Measurements from ENCODE around the gene AVEN. TPM values are rescaled to one million over a fixed set of nuclear protein-coding genes. Genes with fewer than 3 reads are reported as not detected.

AVEN gene
- total and polyA plus RNA-seq, 2 of the 4 experiments (the other 2 are of a cell fraction), result 9.1 to 17.6 TPM

- Histone ChIP-seq H3K14ac (replicated peaks; ENCODE audit: low read depth, low read length) (no peak overlapping the region), H4K91ac (ENCODE audit: insufficient read depth, low read depth, low read length) (no peak overlapping the region; the same call in 1 of the 2 replicates), H3K4me1 (ENCODE audit: control insufficient read depth, insufficient read depth, low read length) (peaks cover 13% of the 10 kb centered on the region), H3K9ac (ENCODE audit: low read depth, low read length) (no peak overlapping the region), H3K9me3 (ENCODE audit: control insufficient read depth, insufficient read depth, low read length) (no peaks in the 10 kb centered on the region), H3K9me1 (ENCODE audit: insufficient read depth, low read length) (peaks cover 11% of the 10 kb centered on the region), H3K4ac (ENCODE audit: low read depth, low read length) (no peak overlapping the region), H3K23ac (ENCODE audit: low read depth, low read length) (no peak overlapping the region), H2AFZ (replicated peaks; ENCODE audit: low read length, poor library complexity) (no peak overlapping the region), H4K5ac (ENCODE audit: low read depth, low read length) (no peak overlapping the region), H3K27me3 (ENCODE audit: control insufficient read depth, insufficient read depth, low read length) (no peaks in the 10 kb centered on the region), H2BK120ac (ENCODE audit: low read depth, low read length) (no peak overlapping the region), H2AK5ac (ENCODE audit: low read depth, low read length) (no peak overlapping the region), H2BK20ac (ENCODE audit: low read depth, low read length) (no peak overlapping the region), H2AK9ac (replicated peaks; ENCODE audit: low read depth, low read length, poor library complexity) (no peak overlapping the region), H4K8ac (ENCODE audit: low read depth in 2 of 2, low read length in 2 of 2) (no peak overlapping the region), H3K36me3 (ENCODE audit: control insufficient read depth, insufficient read depth, low read length) (no peaks in the 10 kb centered on the region), H3K27ac (ENCODE audit: insufficient read depth, low read length) (no peak overlapping the region), H4K20me1 (ENCODE audit: insufficient read depth, low read length) (no peaks in the 10 kb centered on the region; the same call in 1 of the 2 replicates), H3K4me3 (ENCODE audit: insufficient read depth, low read depth, low read length) (no peak overlapping the region), H2BK5ac (ENCODE audit: low read depth, low read length, poor library complexity, severe bottlenecking) (no peak overlapping the region), H3K79me1 (ENCODE audit: low read depth in 1 of 2, low read length in 2 of 2) (peaks cover 0 to 11% of the 10 kb centered on the region in 2 experiments; a peak in 2 of 4 replicates), H2BK15ac (ENCODE audit: low read depth, low read length) (no peak overlapping the region), H3K4me2 (ENCODE audit: low read depth, low read length) (no peak overlapping the region; the same call in 1 of the 2 replicates), H3K18ac (ENCODE audit: low read depth, low read length) (no peak overlapping the region), H3K56ac (ENCODE audit: extremely low read depth, insufficient read depth, low read length) (no peak overlapping the region)
- in situ Hi-C loops (cut with MboI; ENCODE audit: low sequenced_read_pairs), result no loop called here
- no peak for DNase-seq
- 100% methylated on average over 1 of the region's 2 CpGs; no CpG with 5 or more reads in 1 of the 2 experiments for WGBS, 2 experiments (ENCODE audit: extremely low coverage in 2 of 2, insufficient read length in 1 of 2)
- dilution Hi-C loops (cut with HindIII; ENCODE audit: low sequenced_read_pairs, unreplicated experiment), result no loop called here
- POLR2A ChIA-PET (ENCODE audit: unreplicated experiment), result no interaction called here
- no peak for TF ChIP-seq NFE2L2 (IDR thresholded peaks at IDR 0.05; ENCODE audit: low read depth, low read length)
- TF ChIP-seq SMC3 (IDR thresholded peaks at IDR 0.05; ENCODE audit: low read depth, low read length), result no peak
- no peak for TF ChIP-seq ELK1 (IDR thresholded peaks at IDR 0.05; ENCODE audit: borderline replicate concordance, low read depth, low read length)
- TF ChIP-seq FOS (IDR thresholded peaks at IDR 0.05; ENCODE audit: low read depth, low read length), result no peak
- TF ChIP-seq CTCF (conservative IDR thresholded peaks at IDR 0.05; ENCODE audit: low read depth, low read length), result no peak
- no peak for TF ChIP-seq POLR2A (IDR thresholded peaks at IDR 0.05; ENCODE audit: low read depth, low read length)
- no peak for TF ChIP-seq CHD1 (IDR thresholded peaks at IDR 0.05; ENCODE audit: low read depth, low read length)
- no peak for TF ChIP-seq MAFK (IDR thresholded peaks at IDR 0.05; ENCODE audit: low read depth, low read length)
- no peak for TF ChIP-seq CEBPB (IDR thresholded peaks at IDR 0.05; ENCODE audit: low read depth, low read length)
- no peak for TF ChIP-seq BHLHE40 (IDR thresholded peaks at IDR 0.05; ENCODE audit: low read depth, low read length)
- TF ChIP-seq RFX5 (IDR thresholded peaks at IDR 0.05; ENCODE audit: low read depth, low read length), result no peak
- no peak for TF ChIP-seq MXI1 (IDR thresholded peaks at IDR 0.05; ENCODE audit: borderline replicate concordance, low read depth, low read length)
- TF ChIP-seq USF2 (IDR thresholded peaks at IDR 0.05; ENCODE audit: low read depth, low read length), result no peak
- TF ChIP-seq MAZ (IDR thresholded peaks at IDR 0.05; ENCODE audit: borderline replicate concordance, low read depth, low read length), result no peak
- TF ChIP-seq RAD21 (IDR thresholded peaks at IDR 0.05; ENCODE audit: low read length), result no peak
- CTCF ChIA-PET, result no interaction called here
- intact Hi-C loops (cut with micrococcal nuclease), result no loop called here
- no peak for ATAC-seq (ENCODE audit: low read depth)
- no TSS peak for BruUV-seq (replicated peaks)
These were observed 4.8 kb upstream of the AVEN start for GRCh38 chr15:34043813-34044212.

Measured in IMR-90 (cell line).